Fibroblast of skin of abdomen (primary cell): ENCODE results near the gene TDP1. TPM values are rescaled to one million over a fixed set of nuclear protein-coding genes. Genes with fewer than 3 reads are reported as not detected.

Source experiments
- DNase-seq: peaks from one replicate; pipeline ENCODE4 v3.0.0-alpha.2; 2013
- polyA plus RNA-seq, 2 experiments: library from polyadenylated mRNA; unstranded; fragments of 120-200 nt; gene quantifications; one replicate each; pipeline ENCODE4 v1.2.1, GENCODE V29; 2013; ENCODE audit not compliant: insufficient read length in 2 of 2

TDP1 gene
- polyA plus RNA-seq (2013, experiment 1 of 2; ENCODE audit: insufficient read length), result 18.3 TPM
- polyA plus RNA-seq (2013, experiment 2 of 2; ENCODE audit: insufficient read length), result 19.2 TPM

GRCh38 chr14:89955745-89956660 is at the start of gene TDP1:
TDP1 (plus strand) TSS chr14:89955927; CDS start chr14:89963115, 7,188 bp downstream.
- DNase-seq, result peak; percentile 94

DNA sequence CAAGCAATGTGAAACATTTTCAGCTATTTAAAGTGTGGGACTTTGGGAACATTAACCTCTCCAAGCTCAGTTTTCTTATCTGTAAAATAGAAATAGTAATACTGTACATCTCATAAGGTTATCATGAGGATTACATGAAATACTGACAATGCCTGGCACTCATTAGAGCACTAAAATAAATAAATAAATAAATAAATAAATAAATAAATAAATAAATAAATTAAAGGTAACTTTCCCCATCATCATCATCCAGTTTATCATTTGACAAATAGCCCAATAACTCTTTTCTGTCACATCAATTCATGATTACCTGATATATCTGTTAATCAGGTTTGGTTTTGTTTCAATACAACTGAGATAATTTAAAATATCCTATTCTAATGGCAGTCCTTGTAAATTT is 49.7 kb upstream of the TDP1 start:
- DNase-seq, result no peak

DNA sequence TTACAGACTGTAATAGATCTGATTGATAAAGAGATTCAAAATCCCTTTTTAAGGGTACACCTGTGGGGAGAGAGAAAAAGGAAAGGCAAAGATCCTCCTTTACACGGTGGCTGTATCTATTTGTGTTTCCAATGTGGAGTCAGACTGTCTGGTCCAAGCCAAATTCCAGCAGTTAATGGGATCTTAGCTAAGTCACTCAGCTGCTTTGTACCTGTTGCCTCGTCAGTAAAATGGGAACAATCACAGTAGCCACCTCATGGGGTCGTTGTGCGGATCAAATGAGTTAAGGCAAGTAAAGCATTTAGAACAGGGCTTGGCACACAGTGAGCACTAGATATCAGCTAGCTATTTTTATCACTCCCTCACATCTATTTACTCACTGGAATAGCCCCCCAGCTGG is 48.1 kb upstream of the TDP1 start:
- DNase-seq, result no peak

DNA sequence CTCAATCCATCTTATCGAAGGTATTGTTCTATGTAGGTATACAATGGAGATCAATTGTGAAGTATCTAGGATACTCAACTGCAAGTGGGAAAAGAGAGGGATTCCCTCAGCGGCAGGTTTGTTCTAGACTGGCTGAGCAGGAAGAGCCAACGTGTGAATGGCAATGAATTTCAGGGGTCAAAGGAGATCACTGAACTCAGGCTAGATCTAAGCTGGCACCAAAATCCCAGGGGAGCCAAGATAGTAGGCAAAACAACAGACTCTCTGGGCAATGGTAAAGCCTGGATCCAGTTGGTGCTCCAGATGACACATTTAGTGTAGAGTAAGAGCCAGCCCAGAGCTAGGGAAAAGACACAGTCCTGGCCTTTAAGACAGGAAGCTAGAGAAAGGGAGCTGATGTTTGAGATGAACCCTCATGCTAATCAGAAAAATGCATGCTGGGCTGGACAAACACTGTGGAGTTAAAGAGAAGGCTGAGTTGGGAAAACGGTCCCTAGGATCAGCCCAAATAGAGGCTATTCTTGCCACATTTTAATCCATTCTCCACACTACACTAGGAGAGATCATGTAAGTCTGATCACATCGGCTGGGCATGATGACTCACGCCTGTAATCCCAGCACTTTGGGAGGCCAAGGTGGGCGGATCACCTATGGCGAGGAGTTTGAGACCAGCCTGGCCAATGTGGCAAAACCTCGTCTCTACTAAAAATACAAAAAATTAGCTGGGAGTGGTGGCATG is 46.8 kb upstream of the TDP1 start:
- no peak for DNase-seq

GRCh38 chr14:89909586-89909985 is 46.1 kb upstream of the TDP1 start:
- no peak for DNase-seq

DNA sequence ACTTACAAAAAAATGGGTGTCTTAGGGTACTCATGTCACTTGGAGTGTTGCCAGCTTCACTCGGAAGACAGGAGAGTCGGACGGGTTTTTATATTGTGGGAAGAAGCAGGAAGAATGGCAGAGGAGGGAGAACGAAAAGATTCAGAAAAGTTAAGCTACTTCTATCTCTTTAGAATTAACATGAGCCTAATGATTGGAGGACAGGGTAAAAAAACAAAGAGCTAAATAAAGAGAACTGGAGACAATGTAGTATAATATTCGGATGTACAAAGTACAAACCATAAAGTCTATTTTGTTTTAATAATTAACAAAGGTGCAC is 45.1 kb upstream of the TDP1 start:
- DNase-seq, result no peak

GRCh38 chr14:89911010-89911919 is 44.5 kb upstream of the TDP1 start:
- DNase-seq, result peak; percentile 85

- no peak for DNase-seq
Observed at GRCh38 chr14:89912221-89912620, 43.5 kb upstream of the TDP1 start.

DNA sequence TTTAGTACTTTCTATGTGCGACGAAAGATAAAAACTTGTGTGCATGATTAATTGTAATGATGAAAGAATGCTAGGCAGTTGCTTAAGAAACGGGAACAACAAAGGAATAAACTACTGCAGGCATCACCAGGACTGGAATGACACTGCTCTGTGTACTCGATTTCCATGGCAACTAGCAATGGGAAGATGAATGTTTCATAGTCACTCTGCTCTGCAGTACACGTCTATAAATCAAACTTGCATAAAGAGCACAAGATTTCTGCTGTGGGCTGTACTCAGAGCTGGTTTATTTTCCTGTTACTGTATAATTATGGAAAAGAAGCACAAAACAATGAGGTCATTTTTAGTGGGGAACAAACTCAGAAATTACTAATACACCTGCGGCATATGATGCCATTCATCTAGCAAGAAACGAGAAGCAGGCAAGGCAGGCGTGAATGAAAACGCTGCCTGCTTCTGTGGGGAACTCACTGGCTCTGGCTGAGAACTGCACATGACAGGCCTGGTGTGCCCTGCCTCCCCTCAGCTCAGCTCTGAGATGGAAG is 43.0 kb upstream of the TDP1 start:
- peak; percentile 98 for DNase-seq

DNA sequence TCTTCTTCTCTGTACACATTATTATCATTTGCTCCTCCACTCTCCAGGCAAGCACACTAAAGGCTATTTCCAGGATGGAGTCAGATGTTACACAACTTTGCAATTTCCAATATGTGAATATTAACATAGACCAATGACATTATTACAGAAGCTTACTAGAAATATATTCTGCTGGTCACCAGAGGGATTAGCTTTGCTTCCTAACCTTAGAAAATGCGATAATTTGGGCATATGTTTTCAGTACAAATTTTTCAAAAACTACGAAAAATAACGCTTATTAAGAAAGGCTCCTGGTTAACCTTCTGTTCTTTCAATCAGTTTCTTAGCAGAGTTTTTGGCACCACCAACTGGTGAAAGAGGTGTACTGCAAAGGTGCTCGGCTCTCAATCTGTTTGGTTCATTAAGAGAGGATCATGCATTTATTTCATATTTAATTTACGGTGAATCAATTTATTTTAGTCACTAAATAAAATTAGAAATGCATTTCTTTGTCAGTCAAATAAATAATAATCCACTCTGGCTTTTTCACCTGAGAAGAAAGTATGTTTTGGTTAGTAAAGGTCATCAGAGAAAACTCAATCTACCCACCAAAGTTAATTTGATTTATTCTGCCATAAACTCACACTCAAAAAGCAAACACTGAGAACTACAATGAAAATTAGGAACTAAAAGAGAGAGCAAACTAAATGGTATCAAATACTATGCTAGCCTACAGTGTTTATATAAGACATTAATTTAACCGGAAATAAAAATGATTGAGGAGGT is 40.4 kb upstream of the TDP1 start:
- peak; percentile 72 for DNase-seq

DNA sequence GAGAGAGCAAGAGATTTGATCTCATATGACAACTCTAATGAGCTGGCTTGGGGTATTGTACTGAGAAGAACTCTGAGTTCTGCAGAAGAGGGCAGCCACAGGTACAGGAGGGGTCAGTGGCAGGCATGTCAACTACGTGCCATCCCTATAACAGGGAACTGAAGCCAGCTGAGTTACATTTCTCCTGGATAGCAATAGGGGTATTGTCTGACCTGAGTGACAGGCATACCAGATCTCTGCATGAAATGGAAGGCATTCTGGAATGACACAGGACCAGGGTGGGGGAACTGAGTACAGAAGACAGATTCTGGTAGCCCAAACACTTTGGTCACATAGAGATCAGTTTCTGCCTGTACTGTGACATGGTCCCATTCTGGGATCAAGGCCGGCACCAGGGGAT is 37.0 kb upstream of the TDP1 start:
- no peak for DNase-seq

DNA sequence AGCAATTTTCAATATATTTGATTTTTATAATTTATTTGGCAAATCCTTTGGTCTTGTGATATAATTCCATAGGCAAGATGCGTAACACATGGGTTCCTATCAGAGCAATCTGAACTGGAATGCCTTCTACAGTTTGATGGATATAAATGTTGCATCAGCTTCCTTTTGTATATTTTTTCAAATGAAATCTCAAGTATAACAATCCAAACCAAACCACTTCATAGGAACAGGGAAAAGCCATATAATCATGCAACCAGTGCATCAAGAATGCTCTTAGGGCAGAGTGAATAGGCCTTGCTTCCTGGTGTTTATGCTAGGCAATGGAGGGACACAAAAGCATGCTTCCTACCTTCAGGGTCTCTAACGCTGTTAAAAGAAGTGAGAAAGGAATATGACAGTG is 35.7 kb upstream of the TDP1 start:
- peak; percentile 57 for DNase-seq

DNA sequence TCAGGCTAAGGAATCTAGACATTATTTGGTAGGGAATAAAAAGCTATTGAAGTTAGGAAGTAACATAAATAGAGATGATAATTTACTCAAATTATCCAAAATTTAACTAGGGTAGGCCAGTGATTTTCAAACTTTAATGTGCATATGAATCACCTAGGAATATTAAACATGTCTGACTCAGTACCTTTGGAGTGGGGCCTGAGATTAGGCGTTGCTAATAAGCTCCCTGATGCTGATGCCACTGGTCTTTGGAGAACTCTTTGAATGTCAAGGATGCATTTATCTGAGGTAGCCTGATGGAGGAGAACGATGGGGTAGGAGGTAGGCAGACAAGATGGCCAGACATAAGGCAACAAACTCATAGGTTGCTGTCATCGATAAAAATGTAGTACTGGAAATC is 34.4 kb upstream of the TDP1 start:
- no peak for DNase-seq

- DNase-seq, result peak; percentile 93
Observed at GRCh38 chr14:89922031-89922907, 33.5 kb upstream of the TDP1 start.

- no peak for DNase-seq
Observed at GRCh38 chr14:89924268-89924667, 31.5 kb upstream of the TDP1 start.

- DNase-seq, result no peak
Observed at GRCh38 chr14:89926694-89927093, 29.0 kb upstream of the TDP1 start.

DNA sequence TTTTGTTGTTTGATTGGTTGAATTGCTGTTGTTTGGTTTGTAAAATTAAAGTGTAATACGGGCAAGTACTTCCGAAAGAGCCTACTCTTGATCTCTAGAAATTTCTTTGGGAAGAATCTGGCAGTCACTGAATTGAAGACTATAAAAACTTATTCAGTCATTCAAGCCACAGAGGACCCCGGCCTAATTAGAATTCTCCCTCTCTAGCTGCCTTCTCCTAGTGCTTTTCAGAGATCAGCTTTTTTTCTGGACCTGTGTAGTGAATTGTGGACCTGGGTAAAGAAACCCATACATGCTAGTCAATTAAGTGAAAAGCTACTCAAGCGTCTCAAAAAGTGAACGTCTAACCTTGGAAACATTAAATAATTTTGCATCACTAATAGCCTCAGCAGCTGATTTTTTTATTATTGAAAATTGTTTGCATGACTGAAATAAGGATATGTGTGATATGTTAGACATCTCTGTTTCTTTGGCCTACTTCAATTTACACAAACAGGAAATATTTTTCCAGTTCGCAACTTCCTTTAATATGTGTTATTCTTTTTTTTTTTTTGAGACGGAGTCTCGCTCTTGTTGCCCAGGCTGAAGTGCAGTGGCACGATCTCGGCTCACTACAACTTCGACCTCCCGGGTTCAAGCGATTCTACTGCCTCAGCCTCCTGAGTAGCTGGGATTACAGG is 28.4 kb upstream of the TDP1 start:
- DNase-seq, result no peak

GRCh38 chr14:89933002-89933401 is 22.7 kb upstream of the TDP1 start:
- DNase-seq, result no peak

DNA sequence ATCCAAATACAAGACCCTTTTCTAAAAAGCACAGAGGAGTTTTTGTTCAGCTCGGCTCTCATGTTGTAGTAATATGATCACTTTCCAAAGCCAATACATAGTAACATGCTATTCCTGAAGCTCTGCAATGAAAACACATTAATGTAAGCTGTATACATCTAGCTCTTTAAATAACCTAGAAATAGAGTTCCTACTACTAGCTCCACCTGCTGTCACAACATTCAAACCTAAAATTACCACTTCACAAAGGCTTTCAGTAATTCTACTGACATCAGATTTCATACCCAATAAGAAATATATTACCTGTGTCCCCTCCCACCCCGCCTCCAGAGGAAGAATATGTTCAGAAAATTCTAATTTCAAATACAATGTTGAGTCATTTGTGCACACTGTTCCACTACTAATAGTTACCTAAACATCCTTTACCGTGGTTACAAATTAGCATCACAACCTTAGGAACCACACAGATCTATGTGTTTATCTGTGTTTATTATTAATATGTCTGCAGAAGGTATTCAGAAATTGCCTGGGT is 19.0 kb upstream of the TDP1 start:
- no peak for DNase-seq
